Immature natural killer cell (primary cell): ENCODE data around the gene MT1X. TPM values are rescaled to one million over a fixed set of nuclear protein-coding genes. Genes with fewer than 3 reads are reported as not detected.

ENCODE experiments used
- DNase-seq, 3 donors: peaks; one replicate each; pipeline ENCODE4 v3.0.0; 2022; ENCODE audit warnings: mixed read lengths in 1 of 3
- H3K27ac Mint-ChIP-seq, 6 donors: one replicate each; pipeline ENCODE4 v1.8.0; 2020; ENCODE audit warnings: mixed read lengths in 6 of 6, mild to moderate bottlenecking in 5 of 6, inconsistent platforms in 4 of 6, moderate library complexity in 3 of 6
- H3K27me3 Mint-ChIP-seq, 3 donors: one replicate each; pipeline ENCODE4 v1.8.0; 2020 to 2021; ENCODE audit warnings: low read depth in 3 of 3, mild to moderate bottlenecking in 3 of 3, mixed read lengths in 3 of 3, moderate library complexity in 3 of 3, inconsistent platforms in 1 of 3
- H3K36me3 Mint-ChIP-seq, 3 donors: one replicate each; pipeline ENCODE4 v1.8.0; 2020; ENCODE audit warnings: mixed read lengths in 3 of 3, inconsistent platforms in 2 of 3, mild to moderate bottlenecking in 2 of 3
- H3K4me1 Mint-ChIP-seq, 2 donors: one replicate each; pipeline ENCODE4 v1.8.0; 2020; ENCODE audit warnings: inconsistent platforms in 2 of 2, mild to moderate bottlenecking in 2 of 2, mixed read lengths in 2 of 2, moderate library complexity in 1 of 2
- H3K4me3 Mint-ChIP-seq, 5 donors: one replicate each; pipeline ENCODE4 v1.8.0; 2020; ENCODE audit warnings: mild to moderate bottlenecking in 5 of 5, mixed read lengths in 5 of 5, inconsistent platforms in 3 of 5, moderate library complexity in 3 of 5
- H3K9me3 Mint-ChIP-seq, 6 donors: one replicate each; pipeline ENCODE4 v1.8.0; 2020; ENCODE audit warnings: mild to moderate bottlenecking in 6 of 6, mixed read lengths in 6 of 6, inconsistent platforms in 4 of 6, moderate library complexity in 3 of 6
- polyA plus RNA-seq, 3 donors: library from polyadenylated mRNA; unstranded; fragments of 300-500 nt; fragmentation: Illumina TruSeq; gene quantifications; one replicate each; pipeline ENCODE4 v1.2.3, GENCODE V29; 2021

MT1X gene
- polyA plus RNA-seq = 10 to 100 TPM; 23.2 to 73.5 (median 69.4) TPM

DNA sequence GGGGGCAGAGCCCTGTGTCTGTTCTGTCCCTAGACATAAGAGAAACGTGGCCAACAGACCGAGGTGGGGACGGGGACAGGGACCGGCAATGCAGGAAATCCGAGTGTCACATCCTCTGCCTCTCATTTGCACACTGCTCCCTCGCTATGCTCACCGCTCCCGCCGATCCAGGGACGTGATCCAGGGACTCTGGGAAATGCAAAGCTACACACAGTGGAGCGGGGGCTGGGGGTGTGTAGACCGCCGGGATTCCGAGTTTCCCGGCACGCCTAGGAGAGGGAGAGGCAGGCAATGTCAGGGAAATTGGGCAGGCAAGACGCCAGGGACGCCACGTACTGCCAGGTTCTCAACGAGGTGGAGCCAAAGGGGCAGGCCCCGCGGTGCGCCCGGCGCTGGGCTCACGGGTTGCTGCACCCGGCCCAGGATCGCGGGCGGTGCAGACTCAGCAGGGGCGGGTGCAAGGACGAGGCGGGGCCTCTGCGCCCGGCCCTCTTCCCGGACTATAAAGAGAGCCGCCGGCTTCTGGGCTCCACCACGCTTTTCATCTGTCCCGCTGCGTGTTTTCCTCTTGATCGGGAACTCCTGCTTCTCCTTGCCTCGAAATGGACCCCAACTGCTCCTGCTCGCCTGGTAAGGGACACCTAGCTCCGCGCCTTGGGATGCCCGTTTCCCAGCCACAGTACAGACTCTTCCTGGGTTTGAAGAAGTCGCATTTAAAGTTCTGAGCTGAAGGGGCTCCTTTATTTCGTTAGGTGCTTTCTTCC, at the start of gene MT1X:
TSS of gene MT1X (plus strand) at position 532 of the 764 bp plus-strand sequence. CDS start at position 603, 71 bp downstream.
- DNase-seq = peak; percentile 74 to 86 (median 85)
- H3K27me3 Mint-ChIP-seq = peaks cover 2 to 3% (median 3%) of the 10 kb centered on the region in 3 donors

GRCh38 chr16:56632848-56633365, 49.4 kb upstream of the MT1X start:
- peaks cover 16 to 29% (median 25%) of the 10 kb centered on the region in 3 donors for H3K27me3 Mint-ChIP-seq
- no peak overlapping the region for H3K27ac Mint-ChIP-seq
- no peaks in the 10 kb centered on the region for H3K9me3 Mint-ChIP-seq
- no peak for DNase-seq
- H3K4me3 Mint-ChIP-seq = peak overlapping the region; percentile 1 to 52 (median 25)
- H3K36me3 Mint-ChIP-seq = no peaks in the 10 kb centered on the region
- peaks cover 6 to 19% of the 10 kb centered on the region in 2 donors for H3K4me1 Mint-ChIP-seq

More for the DNA sequence above, at the start of gene MT1X:
- Mint-ChIP-seq H3K9me3 (no peaks in the 10 kb centered on the region), H3K4me3 (peak within 1 kb of the TSS; percentile 93 to 97 (median 95)), H3K27ac (peak within 1 kb of the TSS; percentile 82 to 93 (median 88)), H3K4me1 (peaks cover 20 to 32% of the 10 kb centered on the region in 2 donors), H3K36me3 (peaks cover 0 to 8% (median 3%) of the 10 kb centered on the region in 3 donors)

- DNase-seq = no peak
- no peaks in the 10 kb centered on the region for H3K36me3 Mint-ChIP-seq
- H3K4me3 Mint-ChIP-seq = peak overlapping the region in 1 of 5 donors; percentile 48
- peaks cover 6 to 23% of the 10 kb centered on the region in 2 donors for H3K4me1 Mint-ChIP-seq
- H3K27me3 Mint-ChIP-seq = peaks cover 16 to 30% (median 25%) of the 10 kb centered on the region in 3 donors
- H3K9me3 Mint-ChIP-seq = no peaks in the 10 kb centered on the region
- H3K27ac Mint-ChIP-seq = no peak overlapping the region
Measured at GRCh38 chr16:56633535-56633934, 48.7 kb upstream of the MT1X start.

GRCh38 chr16:56634715-56635440, 47.4 kb upstream of the MT1X start:
- Mint-ChIP-seq H3K27ac (no peak overlapping the region), H3K36me3 (no peaks in the 10 kb centered on the region), H3K4me1 (peaks cover 6 to 25% of the 10 kb centered on the region in 2 donors), H3K27me3 (peaks cover 19 to 36% (median 23%) of the 10 kb centered on the region in 3 donors), H3K4me3 (peak overlapping the region in 1 of 5 donors; percentile 17), H3K9me3 (no peaks in the 10 kb centered on the region)
- no peak for DNase-seq

DNA sequence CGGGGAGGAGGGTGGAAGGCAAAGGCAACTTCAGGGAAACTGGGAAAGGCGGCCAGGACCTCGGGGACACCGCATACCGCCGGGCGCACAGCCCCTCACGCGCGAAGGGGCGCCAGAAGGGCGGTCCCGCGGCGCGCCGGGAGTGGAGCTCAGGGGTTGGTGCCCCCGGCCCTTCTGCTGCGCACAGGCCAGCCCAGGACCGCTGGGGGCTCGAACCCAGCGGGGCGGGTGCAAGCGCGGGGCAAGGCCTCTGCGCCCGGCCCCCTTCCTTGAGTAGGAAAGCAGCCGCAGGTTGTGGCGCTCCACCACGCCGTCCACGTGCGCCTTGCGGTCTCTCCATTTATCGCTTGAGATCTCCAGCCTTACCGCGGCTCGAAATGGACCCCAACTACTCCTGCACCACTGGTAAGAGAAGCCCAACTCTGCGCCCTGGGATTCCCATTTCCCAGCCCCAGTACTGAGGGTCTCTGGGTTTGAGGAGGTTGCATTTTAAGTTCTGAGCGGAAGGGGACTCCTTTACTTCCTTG, 46.8 kb upstream of the MT1X start:
- peaks cover 23 to 36% (median 24%) of the 10 kb centered on the region in 3 donors for H3K27me3 Mint-ChIP-seq
- H3K36me3 Mint-ChIP-seq = no peaks in the 10 kb centered on the region
- no peak overlapping the region for H3K4me3 Mint-ChIP-seq
- no peak for DNase-seq
- peaks cover 6 to 25% of the 10 kb centered on the region in 2 donors for H3K4me1 Mint-ChIP-seq
- no peaks in the 10 kb centered on the region for H3K9me3 Mint-ChIP-seq
- H3K27ac Mint-ChIP-seq = no peak overlapping the region

GRCh38 chr16:56636616-56637413, 45.5 kb upstream of the MT1X start:
- Mint-ChIP-seq H3K4me3 (no peak overlapping the region), H3K27ac (no peak overlapping the region), H3K4me1 (peaks cover 2 to 20% of the 10 kb centered on the region in 2 donors), H3K9me3 (no peaks in the 10 kb centered on the region), H3K27me3 (peaks cover 21 to 28% (median 24%) of the 10 kb centered on the region in 3 donors), H3K36me3 (no peaks in the 10 kb centered on the region)
- no peak for DNase-seq

- Mint-ChIP-seq H3K4me1 (peaks cover 9 to 20% of the 10 kb centered on the region in 2 donors), H3K4me3 (peak within 1 kb of the TSS in 2 of 5 donors; percentile 33 to 42), H3K27ac (no peak within 1 kb of the TSS), H3K36me3 (no peaks in the 10 kb centered on the region), H3K9me3 (no peaks in the 10 kb centered on the region), H3K27me3 (peaks cover 19 to 30% (median 20%) of the 10 kb centered on the region in 3 donors)
- no peak for DNase-seq
Measured at GRCh38 chr16:56637814-56638750, 44.2 kb upstream of the MT1X start, which contains the start of gene MT1A. Gene MT1A, plus strand, starts transcription at chr16:56638666. Its CDS starts 73 bp downstream, at chr16:56638739.

- no peaks in the 10 kb centered on the region for H3K9me3 Mint-ChIP-seq
- peaks cover 15 to 23% (median 17%) of the 10 kb centered on the region in 3 donors for H3K27me3 Mint-ChIP-seq
- peak overlapping the region in 1 of 5 donors; percentile 33 for H3K4me3 Mint-ChIP-seq
- H3K4me1 Mint-ChIP-seq = peaks cover 17 to 30% of the 10 kb centered on the region in 2 donors
- no peak for DNase-seq
- H3K36me3 Mint-ChIP-seq = no peaks in the 10 kb centered on the region
- H3K27ac Mint-ChIP-seq = no peak overlapping the region
Measured at GRCh38 chr16:56639045-56639444, 43.2 kb upstream of the MT1X start.

DNA sequence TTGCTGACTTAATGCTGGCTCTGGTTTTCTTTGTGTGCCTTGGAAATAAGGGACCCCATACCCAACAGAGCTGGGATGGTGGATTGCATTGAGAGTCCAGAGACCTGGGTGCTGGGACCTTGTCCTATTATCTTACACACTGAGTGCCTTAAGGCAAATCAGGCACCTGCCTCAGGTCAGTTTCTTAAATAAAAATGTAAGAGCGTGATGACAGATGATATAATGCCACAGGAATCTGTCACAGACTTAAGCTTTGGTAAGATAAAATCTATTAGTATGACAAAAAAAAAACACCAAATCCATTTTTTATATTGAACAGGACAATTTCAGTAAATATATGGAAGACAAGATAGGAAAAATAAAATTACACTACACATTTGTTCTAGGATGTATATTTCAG, 42.2 kb upstream of the MT1X start:
- Mint-ChIP-seq H3K36me3 (no peaks in the 10 kb centered on the region), H3K4me3 (no peak overlapping the region), H3K9me3 (no peaks in the 10 kb centered on the region)

GRCh38 chr16:56641166-56641565, 41.1 kb upstream of the MT1X start:
- Mint-ChIP-seq H3K4me1 (peaks cover 20 to 27% of the 10 kb centered on the region in 2 donors), H3K4me3 (no peak overlapping the region), H3K27me3 (peaks cover 10 to 19% (median 13%) of the 10 kb centered on the region in 3 donors), H3K27ac (no peak overlapping the region), H3K9me3 (no peaks in the 10 kb centered on the region), H3K36me3 (no peaks in the 10 kb centered on the region)
- DNase-seq = no peak

More for the DNA sequence above, 42.2 kb upstream of the MT1X start:
- peaks cover 13 to 19% (median 18%) of the 10 kb centered on the region in 3 donors for H3K27me3 Mint-ChIP-seq
- H3K27ac Mint-ChIP-seq = no peak overlapping the region
- no peak for DNase-seq
- peaks cover 20 to 28% of the 10 kb centered on the region in 2 donors for H3K4me1 Mint-ChIP-seq

GRCh38 chr16:56643080-56643778, 39.0 kb upstream of the MT1X start:
- no peaks in the 10 kb centered on the region for H3K36me3 Mint-ChIP-seq
- no peaks in the 10 kb centered on the region for H3K9me3 Mint-ChIP-seq
- peak overlapping the region in 5 of 6 donors; percentile 1 to 65 (median 37) for H3K27ac Mint-ChIP-seq
- H3K27me3 Mint-ChIP-seq = peaks cover 6 to 19% (median 10%) of the 10 kb centered on the region in 3 donors
- H3K4me1 Mint-ChIP-seq = peaks cover 20 to 21% of the 10 kb centered on the region in 2 donors
- peak overlapping the region; percentile 64 to 82 (median 77) for H3K4me3 Mint-ChIP-seq
- peak; percentile 55 to 71 (median 69) for DNase-seq
